GM12878 (cell line): ENCODE results near the gene ADCY2. TPM values are rescaled to one million over a fixed set of nuclear protein-coding genes. Genes with fewer than 3 reads are reported as not detected.

ENCODE experiments used
- ATAC-seq: fragments of 200-7000 bp; cut with Tn5 transposase; 3 replicates; pipeline ENCODE4 v1.9.1; 2020; ENCODE audit warnings: mild to moderate bottlenecking, moderate library complexity
- BruUV-seq: library from RNA; stranded (reverse); fragments of 400-500 nt; replicated peaks from 2 replicates; lab custom pipeline; 2021; lab: Mats Ljungman, UMichigan
- CTCF ChIA-PET: fragments of 300-600 bp; sonication (Branson Sonifier 250); formaldehyde crosslinking; extraction: SDS; loops from one replicate; lab custom pipeline; 2021; ENCODE audit warnings: inconsistent platforms; lab: Yijun Ruan, JAX
- POLR2A ChIA-PET: fragments of 350-600 bp; formaldehyde crosslinking; extraction: SDS; loops from one replicate; lab custom pipeline; 2021; ENCODE audit warnings: inconsistent platforms; lab: Charles Lee
- RAD21 ChIA-PET: fragments of 300-600 bp; sonication (Branson Sonifier 250); formaldehyde crosslinking; loops from one replicate; lab custom pipeline; 2023; ENCODE audit warnings: antibody characterized with exemption; ENCODE audit not compliant: unreplicated experiment; lab: Charles Lee
- SMC1A ChIA-PET: fragments of 300-600 bp; sonication (Branson Sonifier 250); formaldehyde crosslinking; loops from one replicate; lab custom pipeline; 2023; ENCODE audit not compliant: unreplicated experiment, uncharacterized antibody; lab: Charles Lee
- DNase-seq: peaks from one replicate; pipeline ENCODE4 v3.0.0-alpha.2; 2011; ENCODE audit warnings: low read depth, low spot score
- FAIRE-seq: peaks from 3 replicates; lab custom pipeline; 2011; peaks lifted over from hg19 to GRCh38; lab: Jason Lieb, UNC
- H2AFZ ChIP-seq: 2 replicates; pipeline ENCODE4 v1.6.0; 2011; ENCODE audit warnings: low read depth, low read length, control low read depth; ENCODE audit not compliant: control insufficient read depth
- H3K27ac ChIP-seq: 2 replicates; pipeline ENCODE4 v1.5.1; 2011; ENCODE audit warnings: control low read depth; ENCODE audit not compliant: control insufficient read depth, insufficient read depth
- H3K27me3 ChIP-seq, 2 experiments: replicated peaks in 1 of 2; 2 replicates each; pipeline versions ENCODE4 v1.6.0 to v1.6.1; 2011; ENCODE audit warnings: low read length in 1 of 2; ENCODE audit not compliant: control insufficient read depth in 2 of 2, insufficient read depth in 2 of 2
- H3K36me3 ChIP-seq, 2 experiments: 2 replicates each; pipeline ENCODE4 v1.5.1; 2011; ENCODE audit warnings: low read length in 1 of 2; ENCODE audit not compliant: control insufficient read depth in 2 of 2, insufficient read depth in 2 of 2
- H3K4me1 ChIP-seq: 2 replicates; pipeline ENCODE4 v1.6.1; 2011; ENCODE audit warnings: mild to moderate bottlenecking, low read length, moderate library complexity, mixed read lengths; ENCODE audit not compliant: control insufficient read depth, insufficient read depth
- H3K4me2 ChIP-seq: 2 replicates; pipeline ENCODE4 v1.6.0; 2011; ENCODE audit warnings: control low read depth; ENCODE audit not compliant: control insufficient read depth, insufficient read depth
- H3K4me3 ChIP-seq: fragments of 200-600 bp; sonication (generic); 2 replicates; pipeline ENCODE4 v1.5.1; 2016
- H3K79me2 ChIP-seq: 2 replicates; pipeline ENCODE4 v1.6.0; 2011; ENCODE audit warnings: low read length; ENCODE audit not compliant: control insufficient read depth, insufficient read depth
- H3K9ac ChIP-seq: 2 replicates; pipeline ENCODE4 v1.8.0; 2011; ENCODE audit warnings: low read length, control low read depth, mixed read lengths; ENCODE audit not compliant: control insufficient read depth, insufficient read depth
- H3K9me3 ChIP-seq: replicated peaks from 3 replicates; pipeline ENCODE4 v1.5.1; 2011; ENCODE audit warnings: mild to moderate bottlenecking, low read length; ENCODE audit not compliant: control insufficient read depth, insufficient read depth
- H4K20me1 ChIP-seq: 2 replicates; pipeline ENCODE4 v1.6.0; 2011; ENCODE audit not compliant: control insufficient read depth, insufficient read depth
- ETV6 ChIP-seq, 2 experiments: fragments of 450-650 bp in 1 of 2; IDR thresholded peaks in 1 of 2; conservative IDR thresholded peaks in 1 of 2; 2 replicates each; pipeline ENCODE4 v1.6.1; 2014; ENCODE audit warnings: antibody characterized with exemption in 1 of 2, borderline replicate concordance in 1 of 2, low read depth in 1 of 2, mild to moderate bottlenecking in 1 of 2, moderate library complexity in 1 of 2
- FOXK2 ChIP-seq: fragments of 450-650 bp; IDR thresholded peaks from 2 replicates; pipeline ENCODE4 v1.6.1; 2017; ENCODE audit warnings: mild to moderate bottlenecking, moderate library complexity
- HDAC6 ChIP-seq: fragments of 200-600 bp; sonication (generic); IDR thresholded peaks from one replicate; pipeline ENCODE4 v1.8.0; 2017; ENCODE audit warnings: antibody characterized with exemption; ENCODE audit not compliant: unreplicated experiment
- NBN ChIP-seq: fragments of 450-650 bp; IDR thresholded peaks from 2 replicates; pipeline ENCODE4 v1.6.1; 2016
- NFIC ChIP-seq: IDR thresholded peaks from 2 replicates; pipeline ENCODE4 v1.6.1; 2012; ENCODE audit warnings: low read depth, mild to moderate bottlenecking, inconsistent platforms, low read length, moderate library complexity
- RCOR1 ChIP-seq: conservative IDR thresholded peaks from 2 replicates; pipeline ENCODE4 v1.6.1; 2012; ENCODE audit warnings: low read depth, low read length, improper control_type of control experiment
- RFX5 ChIP-seq: IDR thresholded peaks from 2 replicates; pipeline ENCODE4 v1.6.1; 2011; ENCODE audit warnings: low read depth, low read length, improper control_type of control experiment
- SRF ChIP-seq, 2 experiments: IDR thresholded peaks; 2 replicates each; pipeline ENCODE4 v1.6.1; 2011; ENCODE audit warnings: low read depth in 2 of 2, low read length in 2 of 2, mild to moderate bottlenecking in 1 of 2, moderate library complexity in 1 of 2
- ZNF274 ChIP-seq: IDR thresholded peaks from one replicate; pipeline ENCODE4 v1.8.0; 2011; ENCODE audit not compliant: insufficient read length, insufficient read depth
- whole genome bisulfite sequencing: methylation state at CpG from one replicate; pipeline ENCODE4 v1.1.6; 2016; ENCODE audit warnings: low lambda C conversion rate; ENCODE audit not compliant: insufficient replicate concordance, insufficient coverage; ENCODE audit errors: missing lambda C conversion rate; 5-methylcytosine and 5-hydroxymethylcytosine counted together
- in situ Hi-C: fragments of 300-500 bp; cut with MboI; formaldehyde crosslinking; loops from 9 replicates; pipeline ENCODE4 v1.14.3; 2018; ENCODE audit warnings: mixed read lengths
- intact Hi-C: fragments of 100-400 bp; cut with micrococcal nuclease; formaldehyde crosslinking; loops from one replicate; pipeline ENCODE4 v1.14.2; 2022; ENCODE audit not compliant: unreplicated experiment
- polyA plus RNA-seq, 11 experiments: library from polyadenylated mRNA; depleted of rRNA in 4 of 11; unstranded in 6 of 11; stranded (reverse) in 5 of 11; fragments of >200 nt; fragmentation: Nextera tagmentation in 4 of 11; fragmentation: Illumina TruSeq in 1 of 11; extraction: Ambion mirVana in 4 of 11; extraction: Trizol in 1 of 11; gene quantifications; 1 replicate in 1 of 11; 2 replicates in 10 of 11; pipeline versions ENCODE4 v1.2.1 to v1.2.3, GENCODE V29; 2011 to 2016; ENCODE audit warnings: inconsistent platforms in 2 of 11, missing spikeins in 2 of 11, low read depth in 1 of 11
- total RNA-seq, 4 experiments: library from RNA; depleted of rRNA in 3 of 4; stranded (reverse); fragments of >200 nt in 3 of 4; fragmentation: Illumina TruSeq in 1 of 4; extraction: Trizol in 1 of 4; gene quantifications; 2 replicates each; pipeline versions ENCODE4 v1.2.1 to v1.2.3, GENCODE V29; 2013 to 2021
- TF ChIP-seq, protein P1 (sequence below): IDR thresholded peaks from 2 replicates; pipeline ENCODE4 v1.6.1; 2012; ENCODE audit warnings: low read depth, low read length, improper control_type of control experiment
- TF ChIP-seq, protein P2 (sequence below): fragments of 450-650 bp; IDR thresholded peaks from 2 replicates; pipeline ENCODE4 v1.6.1; 2014; ENCODE audit warnings: mild to moderate bottlenecking

ADCY2 gene
- total and polyA plus RNA-seq, 10 of the 15 experiments (the other 5 are each of a cell fraction or from before 2014, with no cell fraction given): 0.07 to 0.26 TPM; not detected in 8

DNA sequence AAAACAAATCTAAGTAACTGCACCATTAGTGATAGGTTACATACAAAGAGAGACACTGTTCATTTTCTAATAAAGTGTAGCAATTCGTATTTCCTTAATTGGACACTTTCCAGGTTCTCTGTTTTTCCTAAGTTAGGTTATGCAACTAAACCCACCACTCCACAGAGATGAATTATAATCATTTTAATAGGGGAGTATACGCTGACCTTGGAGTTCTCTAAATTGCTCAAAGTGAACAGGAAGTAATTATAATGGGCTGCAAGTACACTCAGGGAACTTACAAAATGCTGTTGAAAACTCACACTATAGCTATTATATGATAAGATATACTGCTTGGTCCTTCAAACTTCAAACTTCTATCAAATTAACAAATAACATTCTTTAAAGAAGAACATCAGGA is 18.2 kb upstream of the ADCY2 start:
- SMC1A ChIA-PET: no interaction called here
- Histone ChIP-seq H3K9me3 (no peaks in the 10 kb centered on the region), H3K27me3 (no peaks in the 10 kb centered on the region), H4K20me1 (no peaks in the 10 kb centered on the region), H3K36me3 (no peaks in the 10 kb centered on the region)
- BruUV-seq: no TSS peak
- intact Hi-C loops: no loop called here
- TF ChIP-seq SRF (IDR thresholded peaks at IDR 0.05; ENCODE audit: low read depth in 2 of 2, low read length in 2 of 2): no peak
- no peak for TF ChIP-seq RFX5
- TF ChIP-seq NBN: no peak
- TF ChIP-seq, protein P1, sequence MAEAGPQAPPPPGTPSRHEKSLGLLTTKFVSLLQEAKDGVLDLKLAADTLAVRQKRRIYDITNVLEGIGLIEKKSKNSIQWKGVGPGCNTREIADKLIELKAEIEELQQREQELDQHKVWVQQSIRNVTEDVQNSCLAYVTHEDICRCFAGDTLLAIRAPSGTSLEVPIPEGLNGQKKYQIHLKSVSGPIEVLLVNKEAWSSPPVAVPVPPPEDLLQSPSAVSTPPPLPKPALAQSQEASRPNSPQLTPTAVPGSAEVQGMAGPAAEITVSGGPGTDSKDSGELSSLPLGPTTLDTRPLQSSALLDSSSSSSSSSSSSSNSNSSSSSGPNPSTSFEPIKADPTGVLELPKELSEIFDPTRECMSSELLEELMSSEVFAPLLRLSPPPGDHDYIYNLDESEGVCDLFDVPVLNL: no peak
- TF ChIP-seq, protein P2, sequence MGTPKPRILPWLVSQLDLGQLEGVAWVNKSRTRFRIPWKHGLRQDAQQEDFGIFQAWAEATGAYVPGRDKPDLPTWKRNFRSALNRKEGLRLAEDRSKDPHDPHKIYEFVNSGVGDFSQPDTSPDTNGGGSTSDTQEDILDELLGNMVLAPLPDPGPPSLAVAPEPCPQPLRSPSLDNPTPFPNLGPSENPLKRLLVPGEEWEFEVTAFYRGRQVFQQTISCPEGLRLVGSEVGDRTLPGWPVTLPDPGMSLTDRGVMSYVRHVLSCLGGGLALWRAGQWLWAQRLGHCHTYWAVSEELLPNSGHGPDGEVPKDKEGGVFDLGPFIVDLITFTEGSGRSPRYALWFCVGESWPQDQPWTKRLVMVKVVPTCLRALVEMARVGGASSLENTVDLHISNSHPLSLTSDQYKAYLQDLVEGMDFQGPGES: no peak
- no peak for TF ChIP-seq HDAC6
- TF ChIP-seq ZNF274: no peak
- no peak for TF ChIP-seq NFIC
- no peak for TF ChIP-seq FOXK2
- no peak for TF ChIP-seq RCOR1
- TF ChIP-seq ETV6 (conservative IDR thresholded peaks at IDR 0.05 in 1 of 2, IDR thresholded peaks at IDR 0.05 in 1 of 2; ENCODE audit: borderline replicate concordance in 1 of 2, low read depth in 1 of 2): no peak
- TF ChIP-seq, all 136 proteins: peak for 0
- CTCF ChIA-PET: no interaction called here
- Histone ChIP-seq H3K4me2 (no peak overlapping the region), H3K4me1 (no peaks in the 10 kb centered on the region), H2AFZ (no peak overlapping the region), H3K9ac (no peak overlapping the region), H3K4me3 (no peak overlapping the region), H3K79me2 (no peaks in the 10 kb centered on the region), H3K27ac (no peak overlapping the region)
- DNase-seq (no peak), ATAC-seq (no peak), FAIRE-seq (no peak)
- POLR2A ChIA-PET: no interaction called here
- in situ Hi-C loops: no loop called here
- RAD21 ChIA-PET: no interaction called here
- 2% methylated on average over 2 of the region's 2 CpGs for WGBS
